DOHH2 (cell line): ENCODE measurements around the gene HLA-E.
"Not testable (repeated sequence)": the region's sequence is repeated elsewhere in the genome, so short reads cannot be mapped to it uniquely, and the experiment has no call there.

Experiments
- CTCF ChIP-seq: fragments of 200-600 bp; sonication (generic); IDR thresholded peaks from one replicate; pipeline ENCODE4 v1.5.1; 2014; ENCODE audit warnings: antibody characterized with exemption, mild to moderate bottlenecking, low read depth, low read length; ENCODE audit not compliant: poor library complexity, severe bottlenecking
- EZH2phosphoT487 ChIP-seq: fragments of 200-600 bp; sonication (generic); IDR thresholded peaks from 2 replicates; pipeline ENCODE4 v1.6.1; 2017; ENCODE audit warnings: borderline replicate concordance, mild to moderate bottlenecking, antibody characterized with exemption, low read length, moderate library complexity, mixed read lengths

GRCh38 chr6:30475116-30475515, 14.2 kb upstream of the HLA-E start:
- not testable (repeated sequence) for TF ChIP-seq CTCF, EZH2phosphoT487
